ENCODE measurements around the gene KCNQ2. TPM values are rescaled to one million over a fixed set of nuclear protein-coding genes. Genes with fewer than 3 reads are reported as not detected.

Gene KCNQ2
- total RNA-seq, 2 donors from 2014 or later, result not detected

- Histone ChIP-seq H3K9me3 (no peaks in the 10 kb centered on the region), H3K4me3 (no peak overlapping the region), H3K27ac (no peak overlapping the region), H3K36me3 (no peaks in the 10 kb centered on the region), H3K27me3 (no peaks in the 10 kb centered on the region), H3K4me1 (no peaks in the 10 kb centered on the region)
- DNase-seq (ENCODE audit: low spot score), result no peak
- TF ChIP-seq, protein P1, sequence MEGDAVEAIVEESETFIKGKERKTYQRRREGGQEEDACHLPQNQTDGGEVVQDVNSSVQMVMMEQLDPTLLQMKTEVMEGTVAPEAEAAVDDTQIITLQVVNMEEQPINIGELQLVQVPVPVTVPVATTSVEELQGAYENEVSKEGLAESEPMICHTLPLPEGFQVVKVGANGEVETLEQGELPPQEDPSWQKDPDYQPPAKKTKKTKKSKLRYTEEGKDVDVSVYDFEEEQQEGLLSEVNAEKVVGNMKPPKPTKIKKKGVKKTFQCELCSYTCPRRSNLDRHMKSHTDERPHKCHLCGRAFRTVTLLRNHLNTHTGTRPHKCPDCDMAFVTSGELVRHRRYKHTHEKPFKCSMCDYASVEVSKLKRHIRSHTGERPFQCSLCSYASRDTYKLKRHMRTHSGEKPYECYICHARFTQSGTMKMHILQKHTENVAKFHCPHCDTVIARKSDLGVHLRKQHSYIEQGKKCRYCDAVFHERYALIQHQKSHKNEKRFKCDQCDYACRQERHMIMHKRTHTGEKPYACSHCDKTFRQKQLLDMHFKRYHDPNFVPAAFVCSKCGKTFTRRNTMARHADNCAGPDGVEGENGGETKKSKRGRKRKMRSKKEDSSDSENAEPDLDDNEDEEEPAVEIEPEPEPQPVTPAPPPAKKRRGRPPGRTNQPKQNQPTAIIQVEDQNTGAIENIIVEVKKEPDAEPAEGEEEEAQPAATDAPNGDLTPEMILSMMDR (IDR thresholded peaks at IDR 0.05), result no peak
These were observed 44.6 kb downstream of the KCNQ2 start for GRCh38 chr20:63427724-63428330.

DNA sequence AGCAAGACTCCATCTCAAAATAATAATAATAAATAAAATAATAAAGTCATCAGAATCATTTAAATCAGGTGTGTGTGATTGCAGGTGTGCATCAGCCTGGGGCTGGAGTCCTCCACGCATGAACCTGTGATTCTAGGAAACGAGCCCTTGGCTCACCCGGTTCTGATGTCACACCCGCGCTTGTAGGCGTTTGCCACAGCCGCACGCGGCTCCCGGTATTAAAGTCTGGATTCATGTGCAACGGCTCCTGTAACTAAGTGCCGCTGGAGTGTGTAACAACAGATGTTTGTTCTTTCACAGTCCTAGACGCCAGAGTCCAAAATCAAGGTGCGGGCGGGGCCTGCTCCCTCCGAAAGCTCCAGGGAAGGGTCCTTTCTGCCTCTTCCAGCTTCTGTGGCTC is 45.2 kb downstream of the KCNQ2 start:
- no peak overlapping the region for H3K4me3 ChIP-seq
- TF ChIP-seq, protein P1 (IDR thresholded peaks at IDR 0.05), result no peak
- no peaks in the 10 kb centered on the region for H3K27me3 ChIP-seq
- H3K9me3 ChIP-seq, result no peaks in the 10 kb centered on the region
- H3K4me1 ChIP-seq, result no peaks in the 10 kb centered on the region
- H3K36me3 ChIP-seq, result no peaks in the 10 kb centered on the region
- no peak overlapping the region for H3K27ac ChIP-seq
- no peak for DNase-seq (ENCODE audit: low spot score)

DNA sequence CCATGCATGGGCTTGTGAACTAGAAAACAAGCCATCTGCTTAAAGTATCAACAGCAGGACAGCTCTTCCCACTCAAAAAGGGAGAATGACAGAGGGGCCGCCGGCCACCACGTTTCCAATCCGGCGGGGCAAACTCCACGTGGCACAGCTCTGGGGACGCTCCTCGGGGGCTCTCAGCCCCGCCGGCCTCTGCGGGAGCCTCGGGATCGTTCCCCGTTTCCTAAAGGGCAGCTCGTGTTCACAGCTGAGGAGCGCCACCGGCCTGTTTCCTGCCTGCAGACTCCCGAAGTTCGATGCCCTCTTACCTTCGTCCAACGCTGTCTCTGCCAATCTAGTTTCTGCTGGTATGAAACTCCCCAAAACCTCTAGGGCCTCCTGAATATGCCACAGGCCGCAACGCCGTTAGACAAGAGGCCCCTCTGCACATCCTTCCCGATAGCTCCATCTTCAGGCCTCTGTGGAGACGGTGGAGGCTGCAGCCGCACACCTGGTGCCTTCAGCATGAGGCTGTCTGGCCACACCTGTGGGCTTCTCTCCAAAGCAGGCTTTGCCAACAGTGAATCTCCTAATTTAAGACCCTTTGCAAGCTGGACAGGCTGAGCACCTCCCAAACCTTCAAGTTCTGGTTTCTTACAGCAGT is 46.5 kb downstream of the KCNQ2 start:
- no peaks in the 10 kb centered on the region for H3K9me3 ChIP-seq
- H3K36me3 ChIP-seq, result no peaks in the 10 kb centered on the region
- TF ChIP-seq, protein P1 (IDR thresholded peaks at IDR 0.05), result no peak
- DNase-seq (ENCODE audit: low spot score), result no peak
- H3K4me1 ChIP-seq, result no peaks in the 10 kb centered on the region
- H3K27me3 ChIP-seq, result no peaks in the 10 kb centered on the region
- no peak overlapping the region for H3K27ac ChIP-seq
- H3K4me3 ChIP-seq, result no peak overlapping the region

DNA sequence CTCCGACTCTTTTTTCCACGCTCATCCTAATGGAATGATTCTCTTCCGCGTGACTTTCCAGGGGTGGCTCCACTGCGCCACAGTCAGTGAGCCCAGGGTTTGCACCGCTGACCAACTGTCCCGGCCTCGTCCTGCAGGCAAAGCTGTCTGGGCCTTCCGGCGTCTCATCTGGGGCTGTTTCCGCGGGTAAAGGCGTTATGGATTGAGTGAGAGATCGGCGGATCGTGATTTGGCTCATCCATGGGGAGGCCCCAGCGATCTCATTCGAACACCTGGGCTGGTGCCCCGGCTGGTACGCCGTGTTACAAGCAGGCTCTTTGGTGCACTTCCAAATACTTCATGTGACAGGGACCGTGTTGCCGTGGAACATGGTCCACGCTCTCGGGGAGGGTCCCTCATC is 47.8 kb downstream of the KCNQ2 start:
- DNase-seq (ENCODE audit: low spot score), result no peak
- no peak overlapping the region for H3K27ac ChIP-seq
- no peaks in the 10 kb centered on the region for H3K27me3 ChIP-seq
- H3K9me3 ChIP-seq, result no peaks in the 10 kb centered on the region
- TF ChIP-seq, protein P1 (IDR thresholded peaks at IDR 0.05), result no peak
- H3K4me3 ChIP-seq, result no peak overlapping the region
- no peaks in the 10 kb centered on the region for H3K36me3 ChIP-seq
- H3K4me1 ChIP-seq, result no peaks in the 10 kb centered on the region

- no peak for DNase-seq (ENCODE audit: low spot score)
- no peaks in the 10 kb centered on the region for H3K9me3 ChIP-seq
- TF ChIP-seq, protein P1 (IDR thresholded peaks at IDR 0.05), result no peak
- H3K27me3 ChIP-seq, result no peaks in the 10 kb centered on the region
- no peak overlapping the region for H3K27ac ChIP-seq
- no peaks in the 10 kb centered on the region for H3K4me1 ChIP-seq
- no peak overlapping the region for H3K4me3 ChIP-seq
- H3K36me3 ChIP-seq, result no peaks in the 10 kb centered on the region
These were observed 48.7 kb downstream of the KCNQ2 start for GRCh38 chr20:63423751-63424150.

DNA sequence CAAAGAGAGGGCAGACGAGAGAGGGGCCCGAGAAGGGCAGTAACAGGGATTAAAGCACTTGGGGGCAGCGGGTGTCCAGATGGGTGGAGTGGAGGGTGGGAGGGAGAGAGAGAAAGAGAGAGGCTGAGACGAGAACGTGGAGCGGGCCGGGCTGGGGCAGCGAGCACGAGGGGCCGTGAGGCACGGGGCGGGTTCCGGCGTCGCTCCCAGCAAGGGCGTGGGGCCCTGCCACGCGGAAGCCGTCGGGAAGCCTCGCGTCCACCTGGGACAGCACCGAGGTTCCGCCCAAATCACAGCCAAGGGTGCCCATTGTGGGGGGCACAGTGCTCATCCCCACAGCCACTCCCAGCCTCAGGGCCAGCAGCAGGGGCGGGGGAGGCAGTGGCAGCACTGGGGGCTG is 49.8 kb downstream of the KCNQ2 start:
- no peak for DNase-seq (ENCODE audit: low spot score)
- Histone ChIP-seq H3K4me3 (no peak overlapping the region), H3K36me3 (no peaks in the 10 kb centered on the region), H3K27ac (no peak overlapping the region), H3K9me3 (no peaks in the 10 kb centered on the region), H3K4me1 (no peaks in the 10 kb centered on the region), H3K27me3 (no peaks in the 10 kb centered on the region)
- TF ChIP-seq, protein P1 (IDR thresholded peaks at IDR 0.05), result no peak

Measured in right atrium auricular region (tissue), 2 donors.